Mucosa of descending colon (tissue), 3 donors: ENCODE data around the gene ESAM. TPM values are rescaled to one million over a fixed set of nuclear protein-coding genes. Genes with fewer than 3 reads are reported as not detected.

Source experiments
- ATAC-seq: fragments of 200-7000 bp; cut with Tn5 transposase; one replicate; pipeline ENCODE4 v1.9.1; 2020; ENCODE audit warnings: mild to moderate bottlenecking, moderate library complexity
- DNase-seq, 3 donors: peaks; one replicate each; pipeline ENCODE4 v3.0.0-alpha.2; 2020
- H3K36me3 ChIP-seq: fragments of 200-600 bp; one replicate; pipeline ENCODE4 v1.8.0; 2021; ENCODE audit warnings: low read depth, mild to moderate bottlenecking
- H3K4me1 ChIP-seq: fragments of 200-600 bp; one replicate; pipeline ENCODE4 v1.8.0; 2021; ENCODE audit warnings: low read depth, mild to moderate bottlenecking
- H3K4me3 ChIP-seq: fragments of 200-600 bp; one replicate; pipeline ENCODE4 v1.8.0; 2021; ENCODE audit warnings: mild to moderate bottlenecking
- H3K9me3 ChIP-seq: fragments of 200-600 bp; one replicate; pipeline ENCODE4 v1.8.0; 2021; ENCODE audit warnings: mild to moderate bottlenecking
- CTCF ChIP-seq: fragments of 200-600 bp; IDR thresholded peaks from one replicate; pipeline ENCODE4 v1.8.0; 2022; ENCODE audit warnings: antibody characterized with exemption, mild to moderate bottlenecking
- intact Hi-C, 2 donors: fragments of 100-400 bp; cut with DNase I in 1 of 2; cut with micrococcal nuclease in 1 of 2; formaldehyde crosslinking; loops; one replicate each; pipeline versions ENCODE4 v1.11.0 to v1.11.1; 2022; cut with DNase I, micrococcal nuclease
- total RNA-seq, 3 donors: library from RNA; stranded (reverse); fragmentation: NEBNext Ultra II Directional in 2 of 3; extraction: Animal tissue kit (Norgen Biotek cat#: 25700) in 2 of 3; gene quantifications; one replicate each; pipeline versions ENCODE4 v1.2.1 to v1.2.4, GENCODE V29; 2021 to 2023
- donor health status: DM: no; HTN: no; CAD: no; lungs with moderate emphysema.
- donor health status: DM: no; HTN: no; CAD: no.
- donor health status: DM: no; HTN: yes; CAD: no.

ESAM gene
- total RNA-seq, 3 donors from 2014 or later, result 7.7 to 11.5 (median 8.4) TPM

- TF ChIP-seq CTCF, result no peak
- Histone ChIP-seq H3K4me1 (peaks cover 11% of the 10 kb centered on the region), H3K4me3 (no peak overlapping the region), H3K36me3 (no peaks in the 10 kb centered on the region), H3K9me3 (no peaks in the 10 kb centered on the region)
- DNase-seq, result no peak
- ATAC-seq, result no peak
- intact Hi-C loops, result no loop called here
Measured at GRCh38 chr11:124801636-124802312, 39.7 kb upstream of the ESAM start.

GRCh38 chr11:124801014-124801413 lies 38.9 kb upstream of the ESAM start:
- ATAC-seq, result peak; percentile 10
- H3K36me3 ChIP-seq, result no peaks in the 10 kb centered on the region
- H3K4me1 ChIP-seq, result peaks cover 11% of the 10 kb centered on the region
- DNase-seq, result no peak
- intact Hi-C loops, result no loop called here
- no peak overlapping the region for H3K4me3 ChIP-seq
- TF ChIP-seq CTCF, result no peak
- H3K9me3 ChIP-seq, result no peaks in the 10 kb centered on the region

GRCh38 chr11:124800226-124800929 lies 38.3 kb upstream of the ESAM start, which contains the start of gene MSANTD2:
TSS of gene MSANTD2 (minus strand) at chr11:124800406. CDS start at chr11:124800380, 26 bp downstream.
- peak; percentile 96 for ATAC-seq
- peaks cover 11% of the 10 kb centered on the region for H3K4me1 ChIP-seq

GRCh38 chr11:124799348-124800225 lies 37.5 kb upstream of the ESAM start:
- Histone ChIP-seq H3K4me1 (peaks cover 11% of the 10 kb centered on the region), H3K36me3 (no peaks in the 10 kb centered on the region), H3K9me3 (no peaks in the 10 kb centered on the region), H3K4me3 (peak overlapping the region; percentile 97)
- ATAC-seq (peak; percentile 63), DNase-seq (peak; percentile 35 to 70 (median 67))
- intact Hi-C loops, result no loop called here
- TF ChIP-seq CTCF, result no peak

More at GRCh38 chr11:124800226-124800929, 38.3 kb upstream of the ESAM start, which contains the start of gene MSANTD2:
- no peak for TF ChIP-seq CTCF
- intact Hi-C loops, result no loop called here
- Histone ChIP-seq H3K9me3 (no peaks in the 10 kb centered on the region), H3K4me3 (peak within 1 kb of the TSS; percentile 97), H3K36me3 (no peaks in the 10 kb centered on the region)
- DNase-seq, result peak; percentile 84 to 91 (median 89)

GRCh38 chr11:124798991-124799347 lies 36.9 kb upstream of the ESAM start:
- ATAC-seq (no peak), DNase-seq (peak in 1 of 3 donors; percentile 8)
- Histone ChIP-seq H3K9me3 (no peaks in the 10 kb centered on the region), H3K36me3 (no peaks in the 10 kb centered on the region), H3K4me3 (peak overlapping the region; percentile 97), H3K4me1 (peaks cover 11% of the 10 kb centered on the region)
- TF ChIP-seq CTCF, result no peak
- intact Hi-C loops, result no loop called here
